Measurements from ENCODE around the gene KAT5. TPM values are rescaled to one million over a fixed set of nuclear protein-coding genes. Genes with fewer than 3 reads are reported as not detected.
"Not testable (repeated sequence)": the region's sequence is repeated elsewhere in the genome, so short reads cannot be mapped to it uniquely, and the experiment has no call there.

The KAT5 gene
- total RNA-seq, 4 donors from 2014 or later, result 49.7 to 84.9 (median 81.6) TPM

- H3K4me3 ChIP-seq, result no peak overlapping the region
- no peak for ATAC-seq
- no peaks in the 10 kb centered on the region for H3K9me3 ChIP-seq
- TF ChIP-seq EP300 (IDR thresholded peaks at IDR 0.05) (no peak), POLR2A (IDR thresholded peaks at IDR 0.05) (no peak), POLR2AphosphoS5 (IDR thresholded peaks at IDR 0.05) (no peak)
- TF ChIP-seq, protein P1, sequence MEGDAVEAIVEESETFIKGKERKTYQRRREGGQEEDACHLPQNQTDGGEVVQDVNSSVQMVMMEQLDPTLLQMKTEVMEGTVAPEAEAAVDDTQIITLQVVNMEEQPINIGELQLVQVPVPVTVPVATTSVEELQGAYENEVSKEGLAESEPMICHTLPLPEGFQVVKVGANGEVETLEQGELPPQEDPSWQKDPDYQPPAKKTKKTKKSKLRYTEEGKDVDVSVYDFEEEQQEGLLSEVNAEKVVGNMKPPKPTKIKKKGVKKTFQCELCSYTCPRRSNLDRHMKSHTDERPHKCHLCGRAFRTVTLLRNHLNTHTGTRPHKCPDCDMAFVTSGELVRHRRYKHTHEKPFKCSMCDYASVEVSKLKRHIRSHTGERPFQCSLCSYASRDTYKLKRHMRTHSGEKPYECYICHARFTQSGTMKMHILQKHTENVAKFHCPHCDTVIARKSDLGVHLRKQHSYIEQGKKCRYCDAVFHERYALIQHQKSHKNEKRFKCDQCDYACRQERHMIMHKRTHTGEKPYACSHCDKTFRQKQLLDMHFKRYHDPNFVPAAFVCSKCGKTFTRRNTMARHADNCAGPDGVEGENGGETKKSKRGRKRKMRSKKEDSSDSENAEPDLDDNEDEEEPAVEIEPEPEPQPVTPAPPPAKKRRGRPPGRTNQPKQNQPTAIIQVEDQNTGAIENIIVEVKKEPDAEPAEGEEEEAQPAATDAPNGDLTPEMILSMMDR (IDR thresholded peaks at IDR 0.05), result no peak
- H3K4me1 ChIP-seq, result peaks cover 0 to 5% (median 0%) of the 10 kb centered on the region in 3 donors
- no peaks in the 10 kb centered on the region for H3K36me3 ChIP-seq
- no peak overlapping the region for H3K27ac ChIP-seq
- 67 to 83% methylated on average over 1 of the region's 1 CpG for WGBS, 2 donors (ENCODE audit: low coverage in 1 of 2)
- H3K27me3 ChIP-seq, result peaks cover 13% of the 10 kb centered on the region
Observed at GRCh38 chr11:65701686-65702085, 10.4 kb upstream of the KAT5 start.

GRCh38 chr11:65703846-65704245, 8.2 kb upstream of the KAT5 start:
- no peaks in the 10 kb centered on the region for H3K36me3 ChIP-seq
- no peak for ATAC-seq
- H3K4me1 ChIP-seq, result peaks cover 0 to 5% (median 0%) of the 10 kb centered on the region in 3 donors
- peaks cover 13% of the 10 kb centered on the region for H3K27me3 ChIP-seq
- H3K9me3 ChIP-seq, result no peaks in the 10 kb centered on the region
- TF ChIP-seq POLR2AphosphoS5 (IDR thresholded peaks at IDR 0.05), result no peak
- TF ChIP-seq EP300 (IDR thresholded peaks at IDR 0.05), result no peak
- TF ChIP-seq, protein P1 (IDR thresholded peaks at IDR 0.05), result no peak
- no peak for TF ChIP-seq POLR2A (IDR thresholded peaks at IDR 0.05)
- H3K27ac ChIP-seq, result no peak overlapping the region
- H3K4me3 ChIP-seq, result no peak overlapping the region
- WGBS, 2 donors (ENCODE audit: low coverage in 1 of 2), result 60 to 71% methylated on average over 2 to 3 of the region's 4 CpGs

DNA sequence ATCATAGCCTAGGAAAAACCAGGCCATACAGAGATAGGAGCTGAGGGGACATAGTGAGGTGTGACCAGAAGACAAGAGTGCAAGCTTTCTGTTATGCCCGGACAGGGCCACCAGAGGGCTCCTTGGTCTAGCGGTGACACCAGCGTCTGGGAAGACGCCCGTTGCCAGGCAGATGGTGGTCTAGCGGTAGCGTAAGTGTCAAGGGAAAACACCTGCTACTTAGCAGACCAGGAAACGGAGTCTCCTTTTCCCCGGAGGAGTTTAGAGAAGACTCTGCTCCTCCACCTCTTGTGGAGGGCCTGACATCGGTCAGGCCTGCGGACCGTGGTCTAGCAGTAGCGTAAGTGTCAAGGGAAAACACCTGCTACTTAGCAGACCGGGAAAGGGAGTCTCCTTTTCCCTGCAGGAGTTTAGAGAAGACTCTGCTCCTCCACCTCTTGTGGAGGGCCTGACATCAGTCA, 5.7 kb upstream of the KAT5 start:
- 0 to 17% methylated on average over 7 to 9 of the region's 14 CpGs for WGBS, 2 donors (ENCODE audit: low coverage in 1 of 2)
- Histone ChIP-seq H3K27ac (peak overlapping the region in 1 of 4 donors; percentile 63), H3K27me3 (peaks cover 13% of the 10 kb centered on the region), H3K4me1 (peaks cover 0 to 15% (median 0%) of the 10 kb centered on the region in 3 donors), H3K4me3 (peak overlapping the region in 1 of 2 donors; percentile 28)
- TF ChIP-seq, protein P1 (IDR thresholded peaks at IDR 0.05), result peak; percentile 72 to 85 (median 78)
- not testable (repeated sequence) for H3K36me3 ChIP-seq, ATAC-seq, H3K9me3 ChIP-seq

- ATAC-seq, H3K4me3 ChIP-seq, H3K27ac ChIP-seq, H3K9me3 ChIP-seq, H3K36me3 ChIP-seq: not testable (repeated sequence)
- Histone ChIP-seq H3K4me1 (peaks cover 0 to 18% (median 0%) of the 10 kb centered on the region in 3 donors), H3K27me3 (peaks cover 13% of the 10 kb centered on the region)
- 86 to 100% methylated on average over 1 to 9 of the region's 12 CpGs for WGBS, 2 donors (ENCODE audit: low coverage in 1 of 2)
Observed at GRCh38 chr11:65707002-65707401, 5.0 kb upstream of the KAT5 start.

- Histone ChIP-seq H3K27me3 (peaks cover 10% of the 10 kb centered on the region), H3K4me1 (peaks cover 0 to 28% (median 8%) of the 10 kb centered on the region in 3 donors), H3K4me3 (no peak overlapping the region), H3K36me3 (peaks cover 0 to 7% of the 10 kb centered on the region in 2 donors), H3K9me3 (no peaks in the 10 kb centered on the region), H3K27ac (no peak overlapping the region)
- 83 to 86% methylated on average over 1 to 2 of the region's 5 CpGs for WGBS, 2 donors (ENCODE audit: low coverage in 1 of 2)
- TF ChIP-seq POLR2AphosphoS5 (IDR thresholded peaks at IDR 0.05) (no peak), EP300 (IDR thresholded peaks at IDR 0.05) (no peak), POLR2A (IDR thresholded peaks at IDR 0.05) (no peak)
- TF ChIP-seq, protein P1 (IDR thresholded peaks at IDR 0.05), result no peak
- ATAC-seq, result no peak
Observed at GRCh38 chr11:65708451-65708850, 3.6 kb upstream of the KAT5 start.
